H1 (cell line): ENCODE measurements around the gene WDR37. TPM values are rescaled to one million over a fixed set of nuclear protein-coding genes. Genes with fewer than 3 reads are reported as not detected.

ENCODE experiments used
- CTCF ChIA-PET: fragments of 300-600 bp; sonication (Branson Sonifier 250); formaldehyde crosslinking; loops from one replicate; lab custom pipeline; 2021; ENCODE audit not compliant: partially characterized antibody; lab: Charles Lee
- POLR2A ChIA-PET: fragments of 300-600 bp; sonication (Branson Sonifier 250); formaldehyde crosslinking; loops from one replicate; lab custom pipeline; 2021; ENCODE audit warnings: inconsistent platforms; ENCODE audit not compliant: partially characterized antibody; lab: Charles Lee
- DNase-seq, 2 experiments: peaks; one replicate each; pipeline versions ENCODE4 v3.0.0 to v3.0.0-alpha.2; 2010 to 2022; ENCODE audit warnings: low spot score in 2 of 2, low read depth in 1 of 2, mixed read lengths in 1 of 2
- FAIRE-seq: peaks from 2 replicates; lab custom pipeline; 2011; peaks lifted over from hg19 to GRCh38; lab: Jason Lieb, UNC
- H2AFZ ChIP-seq: 2 replicates; pipeline ENCODE4 v1.8.1; 2012; ENCODE audit warnings: low read length, inconsistent platforms
- H2AK5ac ChIP-seq: 2 replicates; pipeline ENCODE4 v1.6.1; 2013; ENCODE audit warnings: low read depth, low read length
- H2BK120ac ChIP-seq: replicated peaks from 2 replicates; pipeline ENCODE3; 2013; ENCODE audit warnings: low read depth, low read length, inconsistent platforms
- H2BK12ac ChIP-seq: 2 replicates; pipeline ENCODE4 v1.6.1; 2013; ENCODE audit warnings: low read depth, low read length
- H2BK15ac ChIP-seq: 2 replicates; pipeline ENCODE4 v1.6.1; 2013; ENCODE audit warnings: low read length
- H2BK20ac ChIP-seq: 2 replicates; pipeline ENCODE4 v1.6.1; 2013; ENCODE audit warnings: low read length
- H2BK5ac ChIP-seq: 2 replicates; pipeline ENCODE4 v1.6.1; 2013; ENCODE audit warnings: low read depth, low read length
- H3K14ac ChIP-seq: 2 replicates; pipeline ENCODE4 v1.6.1; 2013; ENCODE audit warnings: inconsistent platforms; ENCODE audit not compliant: insufficient read length
- H3K18ac ChIP-seq: 2 replicates; pipeline ENCODE4 v1.6.1; 2013; ENCODE audit warnings: low read length; ENCODE audit errors: extremely low read depth
- H3K23ac ChIP-seq: 2 replicates; pipeline ENCODE4 v1.6.1; 2013; ENCODE audit warnings: inconsistent platforms; ENCODE audit not compliant: insufficient read length
- H3K23me2 ChIP-seq: 2 replicates; pipeline ENCODE4 v1.6.1; 2013; ENCODE audit warnings: low read depth, low read length
- H3K27ac ChIP-seq: 2 replicates; pipeline ENCODE4 v1.6.1; 2011; ENCODE audit warnings: low read depth, low read length, inconsistent platforms
- H3K27me3 ChIP-seq, 4 experiments: replicated peaks in 1 of 4; 1 replicate in 1 of 4; 2 replicates in 3 of 4; pipeline versions ENCODE4 v1.6.1 to v1.8.1; 2011 to 2013; ENCODE audit warnings: low read length in 3 of 4, mild to moderate bottlenecking in 3 of 4, inconsistent platforms in 2 of 4, mixed read lengths in 2 of 4, moderate library complexity in 1 of 4; ENCODE audit not compliant: control insufficient read depth in 3 of 4, insufficient read depth in 3 of 4; ENCODE audit errors: extremely low read depth in 1 of 4
- H3K36me3 ChIP-seq, 4 experiments: 2 replicates each; pipeline versions ENCODE4 v1.6.1 to v1.8.1; 2011 to 2013; ENCODE audit warnings: mild to moderate bottlenecking in 4 of 4, low read length in 3 of 4, moderate library complexity in 2 of 4, control low read depth in 1 of 4, inconsistent platforms in 1 of 4; ENCODE audit not compliant: insufficient read depth in 4 of 4, control insufficient read depth in 2 of 4
- H3K4ac ChIP-seq: replicated peaks from 2 replicates; pipeline ENCODE3; 2013; ENCODE audit warnings: low read length, low read depth, mixed read lengths, inconsistent platforms; ENCODE audit not compliant: insufficient read length
- H3K4me1 ChIP-seq, 4 experiments: replicated peaks in 1 of 4; 1 replicate in 1 of 4; 2 replicates in 3 of 4; pipeline versions ENCODE4 v1.6.1 to v1.8.1; 2011 to 2013; ENCODE audit warnings: low read length in 3 of 4, inconsistent platforms in 2 of 4, mixed read lengths in 1 of 4; ENCODE audit not compliant: insufficient read depth in 4 of 4, control insufficient read depth in 3 of 4
- H3K4me2 ChIP-seq, 2 experiments: 2 replicates each; pipeline versions ENCODE4 v1.6.1 to v1.8.1; 2011 to 2013; ENCODE audit warnings: low read depth in 2 of 2, low read length in 2 of 2, control low read depth in 1 of 2, inconsistent platforms in 1 of 2, mild to moderate bottlenecking in 1 of 2; ENCODE audit not compliant: insufficient read depth in 1 of 2
- H3K4me3 ChIP-seq, 4 experiments: fragments of 200-600, 300-600 bp in 1 of 4; sonication (generic), shearing (Covaris generic), sonication (Bioruptor Twin) in 1 of 4; 2 replicates each; pipeline versions ENCODE4 v1.5.1 to v1.8.1; 2011 to 2016; ENCODE audit warnings: low read length in 4 of 4, low read depth in 3 of 4, control low read depth in 2 of 4, inconsistent platforms in 2 of 4, mild to moderate bottlenecking in 2 of 4, mixed read lengths in 1 of 4, moderate library complexity in 1 of 4; ENCODE audit not compliant: insufficient read depth in 2 of 4; ENCODE audit errors: extremely low read depth in 1 of 4
- H3K56ac ChIP-seq: replicated peaks from 2 replicates; pipeline ENCODE3; 2013; ENCODE audit warnings: low read depth, mild to moderate bottlenecking, mixed read lengths, low read length, inconsistent platforms; ENCODE audit not compliant: insufficient read length
- H3K79me1 ChIP-seq: 2 replicates; pipeline ENCODE4 v1.6.1; 2013; ENCODE audit warnings: low read depth, low read length, control low read depth
- H3K79me2 ChIP-seq, 2 experiments: 2 replicates each; pipeline versions ENCODE4 v1.6.1 to v1.8.1; 2012 to 2013; ENCODE audit warnings: low read length in 2 of 2, mild to moderate bottlenecking in 2 of 2, inconsistent platforms in 1 of 2; ENCODE audit not compliant: insufficient read depth in 2 of 2, control insufficient read depth in 1 of 2
- H3K9ac ChIP-seq, 4 experiments: replicated peaks in 1 of 4; 1 replicate in 1 of 4; 2 replicates in 3 of 4; pipeline versions ENCODE4 v1.6.1 to v1.8.1; 2011 to 2013; ENCODE audit warnings: low read depth in 3 of 4, low read length in 3 of 4, control low read depth in 2 of 4, mild to moderate bottlenecking in 2 of 4, moderate library complexity in 2 of 4, inconsistent platforms in 1 of 4; ENCODE audit errors: extremely low read depth in 1 of 4
- H3K9me3 ChIP-seq, 2 experiments: 2 replicates each; pipeline versions ENCODE4 v1.6.1 to v1.8.1; 2012 to 2013; ENCODE audit warnings: mild to moderate bottlenecking in 2 of 2, moderate library complexity in 2 of 2, control low read depth in 1 of 2, inconsistent platforms in 1 of 2, low read depth in 1 of 2, low read length in 1 of 2, mixed read lengths in 1 of 2; ENCODE audit not compliant: insufficient read depth in 2 of 2
- H4K20me1 ChIP-seq, 2 experiments: replicated peaks in 1 of 2; 2 replicates each; pipeline versions ENCODE3 to v1.8.1; 2011 to 2013; ENCODE audit warnings: inconsistent platforms in 2 of 2, low read length in 2 of 2, mild to moderate bottlenecking in 1 of 2; ENCODE audit not compliant: insufficient read depth in 2 of 2, control insufficient read depth in 1 of 2
- H4K5ac ChIP-seq: 2 replicates; pipeline ENCODE4 v1.6.1; 2013; ENCODE audit warnings: low read length, low read depth, mixed read lengths, inconsistent platforms; ENCODE audit not compliant: insufficient read length
- H4K8ac ChIP-seq: 2 replicates; pipeline ENCODE4 v1.8.0; 2013; ENCODE audit warnings: mild to moderate bottlenecking, moderate library complexity, low read length, inconsistent platforms; ENCODE audit not compliant: insufficient read depth; ENCODE audit errors: extremely low read depth
- H4K91ac ChIP-seq: replicated peaks from 2 replicates; pipeline ENCODE3; 2013; ENCODE audit warnings: low read length, mixed read lengths, inconsistent platforms; ENCODE audit not compliant: insufficient read length
- ATF3 ChIP-seq: IDR thresholded peaks from 2 replicates; pipeline ENCODE4 v1.6.1; 2011; ENCODE audit warnings: low read depth, mild to moderate bottlenecking, low read length; ENCODE audit not compliant: insufficient read depth
- CHD2 ChIP-seq: IDR thresholded peaks from 2 replicates; pipeline ENCODE4 v1.6.1; 2012; ENCODE audit warnings: low read length, improper control_type of control experiment
- KDM1A ChIP-seq: fragments of 200-600, 300-600 bp; sonication (generic); IDR thresholded peaks from 2 replicates; pipeline ENCODE4 v1.7.1; 2016; ENCODE audit warnings: mild to moderate bottlenecking, low read length, borderline replicate concordance
- KDM5A ChIP-seq: fragments of 200-600 bp; IDR thresholded peaks from 2 replicates; pipeline ENCODE4 v1.7.1; 2012; ENCODE audit warnings: mild to moderate bottlenecking, low read length, inconsistent platforms, mixed read lengths
- MAFK ChIP-seq: IDR thresholded peaks from 2 replicates; pipeline ENCODE4 v1.6.1; 2012; ENCODE audit warnings: low read depth, mild to moderate bottlenecking, improper control_type of control experiment, low read length
- NRF1 ChIP-seq: IDR thresholded peaks from 2 replicates; pipeline ENCODE4 v1.6.1; 2011; ENCODE audit warnings: mild to moderate bottlenecking, low read depth, low read length, improper control_type of control experiment
- POLR2AphosphoS5 ChIP-seq: IDR thresholded peaks from 2 replicates; pipeline ENCODE4 v1.6.1; 2011; ENCODE audit warnings: low read depth, low read length
- RBBP5 ChIP-seq: IDR thresholded peaks from 2 replicates; pipeline ENCODE4 v1.7.1; 2012; ENCODE audit warnings: low read depth, mild to moderate bottlenecking, inconsistent platforms, low read length, moderate library complexity, borderline replicate concordance
- SP2 ChIP-seq: IDR thresholded peaks from 2 replicates; pipeline ENCODE4 v1.6.1; 2012; ENCODE audit warnings: mild to moderate bottlenecking, low read length, inconsistent platforms
- TAF1 ChIP-seq: IDR thresholded peaks from 2 replicates; pipeline ENCODE4 v1.6.1; 2011; ENCODE audit warnings: mild to moderate bottlenecking, low read depth, low read length
- WGBS, 2 experiments: shearing (Covaris generic) in 1 of 2; methylation state at CpG; one replicate each; pipeline versions ENCODE4 v1.1.6 to v1.1.7; 2013 to 2015; ENCODE audit warnings: low lambda C conversion rate in 2 of 2, mixed read lengths in 2 of 2, inconsistent platforms in 1 of 2, low coverage in 1 of 2, missing lambda C conversion rate in 1 of 2; ENCODE audit not compliant: insufficient replicate concordance in 2 of 2, insufficient coverage in 1 of 2, insufficient read length in 1 of 2; ENCODE audit errors: extremely low coverage in 1 of 2, missing lambda C conversion rate in 1 of 2; 5-methylcytosine and 5-hydroxymethylcytosine counted together
- polyA plus RNA-seq, 7 experiments: library from polyadenylated mRNA; depleted of rRNA in 3 of 7; stranded (reverse) in 5 of 7; unstranded in 2 of 7; fragments of >200 nt in 5 of 7; fragments of 200-250 nt in 2 of 7; gene quantifications; 1 replicate in 5 of 7; 2 replicates in 1 of 7; 4 replicates in 1 of 7; pipeline versions ENCODE4 v1.2.1 to v1.2.3, GENCODE V29; 2011 to 2013; ENCODE audit warnings: missing spikeins in 2 of 7, mixed read lengths in 2 of 7
- total RNA-seq: library from RNA; stranded (reverse); fragmentation: NEBNext Ultra II Directional; extraction: Animal tissue kit (Norgen Biotek cat#: 25700); gene quantifications from 2 replicates; pipeline ENCODE4 v1.2.1, GENCODE V29; 2021

Gene WDR37
- total and polyA plus RNA-seq, 2 of the 8 experiments (the other 6 are each of a cell fraction or from before 2014, with no cell fraction given) = 9.6 to 12.0 TPM

DNA sequence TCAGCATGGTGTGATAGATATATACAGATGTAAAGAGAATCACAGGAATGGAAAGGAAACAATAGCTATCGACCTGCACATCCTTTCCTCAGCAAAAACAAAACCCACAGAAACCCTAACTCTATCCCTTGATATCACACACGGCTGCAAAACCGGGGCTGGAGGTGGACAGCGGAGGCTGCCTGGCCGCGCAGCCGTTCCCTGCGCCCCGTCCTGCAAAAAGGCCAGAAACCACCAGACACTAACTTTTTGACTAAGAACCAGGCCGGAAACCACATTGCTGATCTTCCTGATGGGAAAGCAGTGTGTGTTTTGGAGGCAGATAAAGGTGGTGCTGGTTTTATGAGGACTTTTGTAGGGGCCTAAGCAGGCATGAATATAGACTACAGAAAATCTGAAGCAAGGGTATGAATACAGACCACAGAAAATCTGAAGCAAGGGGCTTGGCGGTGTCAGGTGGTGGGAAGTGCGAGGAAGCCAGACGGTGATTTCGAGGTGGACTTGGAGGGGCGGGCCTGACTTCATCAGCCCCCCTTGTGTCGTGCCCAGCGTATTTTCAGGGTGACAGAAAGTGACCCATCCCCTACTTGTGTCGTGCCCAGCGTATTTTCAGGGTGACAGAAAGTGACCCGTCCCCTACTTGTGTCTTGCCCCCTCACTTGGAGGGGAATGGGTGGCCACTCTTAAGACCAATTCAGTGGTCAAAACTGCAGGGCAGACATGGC, 123.3 kb downstream of the WDR37 start:
- WGBS, 2 experiments = 86% methylated on average over 20 of the region's 20 CpGs; no CpG with 5 or more reads in 1 of the 2 experiments
- H3K23me2 ChIP-seq = no peaks in the 10 kb centered on the region
- H4K20me1 ChIP-seq = no peaks in the 10 kb centered on the region
- H2AFZ ChIP-seq = no peak overlapping the region
- no peak overlapping the region for H3K9ac ChIP-seq
- no peak overlapping the region for H4K5ac ChIP-seq
- H3K18ac ChIP-seq = no peak overlapping the region
- no peak overlapping the region for H3K14ac ChIP-seq
- no peak overlapping the region for H3K4ac ChIP-seq
- DNase-seq (no peak), FAIRE-seq (no peak)
- no peak overlapping the region for H2BK12ac ChIP-seq
- no peaks in the 10 kb centered on the region for H3K27me3 ChIP-seq
- H3K4me1 ChIP-seq = peaks cover 0 to 7% (median 3%) of the 10 kb centered on the region in 4 experiments; a peak in 2 of 7 replicates
- H3K79me1 ChIP-seq = no peaks in the 10 kb centered on the region
- no peak overlapping the region for H2BK120ac ChIP-seq
- H2AK5ac ChIP-seq = no peak overlapping the region
- no peak overlapping the region for H3K27ac ChIP-seq
- no peak overlapping the region for H2BK15ac ChIP-seq
- no peak overlapping the region for H3K4me3 ChIP-seq
- peak overlapping the region; percentile 29 for H4K91ac ChIP-seq
- no peak overlapping the region for H3K56ac ChIP-seq
- TF ChIP-seq ATF3 (no peak), RBBP5 (no peak), NRF1 (no peak), SP2 (no peak), TAF1 (no peak), KDM5A (no peak), MAFK (no peak), CHD2 (no peak), POLR2AphosphoS5 (no peak), KDM1A (no peak)
- H2BK5ac ChIP-seq = no peak overlapping the region
- no peak overlapping the region for H4K8ac ChIP-seq
- CTCF ChIA-PET = interaction anchor here (1.0 to 3.5 kb wide), 4 partner anchors 10 to 65 kb away, joined by 4 to 26 read pairs (median 4); no protein-coding TSS in a partner anchor
- no peaks in the 10 kb centered on the region for H3K36me3 ChIP-seq
- no peaks in the 10 kb centered on the region for H3K79me2 ChIP-seq
- no peaks in the 10 kb centered on the region for H3K9me3 ChIP-seq
- H3K4me2 ChIP-seq = no peak overlapping the region
- POLR2A ChIA-PET = no interaction called here
- no peak overlapping the region for H3K23ac ChIP-seq
- no peak overlapping the region for H2BK20ac ChIP-seq
